Vagina (tissue), 2 donors: Measurements from ENCODE around the gene PHLPP2.

ENCODE experiments used
- CTCF ChIP-seq, 3 experiments: fragments of 450-650 bp in 2 of 3; fragments of 200-600 bp in 1 of 3; sonication (generic) in 1 of 3; IDR thresholded peaks; one replicate each; pipeline ENCODE4 v1.5.1; 2017 to 2019; ENCODE audit warnings: antibody characterized with exemption in 3 of 3, mild to moderate bottlenecking in 2 of 3, moderate library complexity in 2 of 3
- POLR2A ChIP-seq, 2 donors: fragments of 450-650 bp; IDR thresholded peaks; one replicate each; pipeline ENCODE4 v1.6.1; 2017; ENCODE audit warnings: antibody characterized with exemption in 2 of 2, mild to moderate bottlenecking in 2 of 2, moderate library complexity in 2 of 2
- POLR2AphosphoS5 ChIP-seq, 2 donors: sonication (generic); formaldehyde crosslinking; IDR thresholded peaks; one replicate each; pipeline ENCODE4 v1.9.0; 2017; ENCODE audit warnings: antibody characterized with exemption in 2 of 2, mild to moderate bottlenecking in 2 of 2, low read depth in 1 of 2; ENCODE audit not compliant: insufficient read depth in 1 of 2

GRCh38 chr16:71727551-71728324 is 3.2 kb upstream of the PHLPP2 start:
- no peak for TF ChIP-seq CTCF (IDR thresholded peaks at IDR 0.05)
- TF ChIP-seq POLR2A (IDR thresholded peaks at IDR 0.05), result no peak
- TF ChIP-seq POLR2AphosphoS5 (IDR thresholded peaks at IDR 0.05; ENCODE audit: insufficient read depth in 1 of 2, low read depth in 1 of 2), result no peak
